Retinal pigment epithelial cell (primary cell): ENCODE results near the gene NARS2.

Source experiments
- DNase-seq: peaks from one replicate; pipeline ENCODE4 v3.0.0-alpha.2; 2010; ENCODE audit warnings: low read depth
- H3K4me3 ChIP-seq: 2 replicates; pipeline ENCODE4 v1.5.1; 2011; ENCODE audit warnings: mild to moderate bottlenecking, low read length, control low read depth, moderate library complexity
- TF ChIP-seq, protein P1 (sequence below): conservative IDR thresholded peaks from 2 replicates; pipeline ENCODE4 v1.5.1; 2011; ENCODE audit warnings: low read depth, low read length, control low read depth, inconsistent platforms

Gene NARS2

GRCh38 chr11:78395597-78395996, 179.1 kb downstream of the NARS2 start:
- H3K4me3 ChIP-seq: no peak overlapping the region
- DNase-seq: no peak
- TF ChIP-seq, protein P1, sequence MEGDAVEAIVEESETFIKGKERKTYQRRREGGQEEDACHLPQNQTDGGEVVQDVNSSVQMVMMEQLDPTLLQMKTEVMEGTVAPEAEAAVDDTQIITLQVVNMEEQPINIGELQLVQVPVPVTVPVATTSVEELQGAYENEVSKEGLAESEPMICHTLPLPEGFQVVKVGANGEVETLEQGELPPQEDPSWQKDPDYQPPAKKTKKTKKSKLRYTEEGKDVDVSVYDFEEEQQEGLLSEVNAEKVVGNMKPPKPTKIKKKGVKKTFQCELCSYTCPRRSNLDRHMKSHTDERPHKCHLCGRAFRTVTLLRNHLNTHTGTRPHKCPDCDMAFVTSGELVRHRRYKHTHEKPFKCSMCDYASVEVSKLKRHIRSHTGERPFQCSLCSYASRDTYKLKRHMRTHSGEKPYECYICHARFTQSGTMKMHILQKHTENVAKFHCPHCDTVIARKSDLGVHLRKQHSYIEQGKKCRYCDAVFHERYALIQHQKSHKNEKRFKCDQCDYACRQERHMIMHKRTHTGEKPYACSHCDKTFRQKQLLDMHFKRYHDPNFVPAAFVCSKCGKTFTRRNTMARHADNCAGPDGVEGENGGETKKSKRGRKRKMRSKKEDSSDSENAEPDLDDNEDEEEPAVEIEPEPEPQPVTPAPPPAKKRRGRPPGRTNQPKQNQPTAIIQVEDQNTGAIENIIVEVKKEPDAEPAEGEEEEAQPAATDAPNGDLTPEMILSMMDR: no peak

DNA sequence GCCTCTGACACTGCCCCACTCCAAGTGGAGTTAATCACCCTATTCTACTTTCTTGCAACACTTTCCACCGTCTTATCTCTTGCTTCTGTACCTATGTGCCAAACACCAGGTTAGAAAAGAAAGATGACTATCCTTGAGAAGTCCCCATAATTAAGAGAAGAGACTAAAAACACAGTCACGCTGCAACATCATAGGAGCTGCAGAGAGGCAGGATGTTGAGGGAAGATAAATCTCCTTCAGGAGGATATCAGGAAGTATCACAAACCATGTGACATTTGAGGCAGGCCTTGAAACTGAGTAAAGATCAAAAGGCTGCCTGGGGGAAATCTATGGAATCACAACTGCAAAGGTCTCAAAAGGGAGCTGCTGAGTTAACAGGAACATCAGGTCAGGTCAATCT, 181.8 kb downstream of the NARS2 start:
- TF ChIP-seq, protein P1: no peak
- DNase-seq: no peak

GRCh38 chr11:78391424-78391823, 183.2 kb downstream of the NARS2 start:
- H3K4me3 ChIP-seq: no peak overlapping the region
- TF ChIP-seq, protein P1: no peak
- no peak for DNase-seq

More for the DNA sequence above, 181.8 kb downstream of the NARS2 start:
- no peak overlapping the region for H3K4me3 ChIP-seq

GRCh38 chr11:78390809-78391208, 183.9 kb downstream of the NARS2 start:
- TF ChIP-seq, protein P1: no peak
- DNase-seq: no peak
- no peak overlapping the region for H3K4me3 ChIP-seq

GRCh38 chr11:78386215-78386941, 188.3 kb downstream of the NARS2 start:
- no peak overlapping the region for H3K4me3 ChIP-seq
- TF ChIP-seq, protein P1: no peak
- no peak for DNase-seq
